ENCODE results near the gene ERAL1.
"Not testable (repeated sequence)": the region's sequence is repeated elsewhere in the genome, so short reads cannot be mapped to it uniquely, and the experiment has no call there.

Gene ERAL1

DNA sequence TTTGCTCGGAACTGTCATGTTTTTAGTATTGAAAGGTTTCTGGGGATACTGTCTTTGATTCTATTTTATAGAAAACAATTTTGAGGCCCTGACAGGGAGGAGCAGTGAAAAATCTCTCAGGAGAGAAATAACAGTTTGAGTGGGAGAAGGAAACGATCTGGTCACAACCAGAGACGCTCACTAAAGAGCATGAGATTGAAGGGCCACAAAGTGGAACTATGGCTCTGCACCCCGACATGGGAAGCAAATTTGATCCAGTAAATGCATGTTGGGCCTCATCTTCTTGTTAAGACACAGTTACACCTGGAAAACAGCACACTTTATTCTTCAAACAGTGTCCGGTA lies 492 bp downstream of the ERAL1 start:
- DNase-seq = no peak

DNA sequence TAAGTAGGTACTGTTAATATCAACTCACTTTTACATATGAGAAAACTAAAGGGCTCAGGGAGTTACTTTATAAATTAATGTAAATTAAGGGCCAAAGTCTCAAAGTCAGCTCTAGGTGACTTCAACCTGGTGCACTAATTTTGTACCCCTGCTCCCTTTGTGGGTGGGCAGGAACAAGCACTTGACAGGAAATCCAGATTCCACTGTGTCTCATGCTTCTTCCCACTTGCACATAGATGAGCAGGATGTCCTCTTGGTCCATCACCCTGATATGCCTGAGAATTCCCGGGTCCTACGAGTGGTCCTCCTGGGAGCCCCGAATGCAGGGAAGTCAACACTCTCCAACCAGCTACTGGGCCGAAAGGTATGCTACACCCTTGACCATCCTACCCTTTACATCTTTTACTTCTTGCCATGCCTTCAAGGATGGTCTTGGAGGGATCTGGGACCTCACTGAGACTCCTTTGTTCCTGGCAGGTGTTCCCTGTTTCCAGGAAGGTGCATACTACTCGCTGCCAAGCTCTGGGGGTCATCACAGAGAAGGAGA lies 1.3 kb downstream of the ERAL1 start:
- no peak for DNase-seq

DNA sequence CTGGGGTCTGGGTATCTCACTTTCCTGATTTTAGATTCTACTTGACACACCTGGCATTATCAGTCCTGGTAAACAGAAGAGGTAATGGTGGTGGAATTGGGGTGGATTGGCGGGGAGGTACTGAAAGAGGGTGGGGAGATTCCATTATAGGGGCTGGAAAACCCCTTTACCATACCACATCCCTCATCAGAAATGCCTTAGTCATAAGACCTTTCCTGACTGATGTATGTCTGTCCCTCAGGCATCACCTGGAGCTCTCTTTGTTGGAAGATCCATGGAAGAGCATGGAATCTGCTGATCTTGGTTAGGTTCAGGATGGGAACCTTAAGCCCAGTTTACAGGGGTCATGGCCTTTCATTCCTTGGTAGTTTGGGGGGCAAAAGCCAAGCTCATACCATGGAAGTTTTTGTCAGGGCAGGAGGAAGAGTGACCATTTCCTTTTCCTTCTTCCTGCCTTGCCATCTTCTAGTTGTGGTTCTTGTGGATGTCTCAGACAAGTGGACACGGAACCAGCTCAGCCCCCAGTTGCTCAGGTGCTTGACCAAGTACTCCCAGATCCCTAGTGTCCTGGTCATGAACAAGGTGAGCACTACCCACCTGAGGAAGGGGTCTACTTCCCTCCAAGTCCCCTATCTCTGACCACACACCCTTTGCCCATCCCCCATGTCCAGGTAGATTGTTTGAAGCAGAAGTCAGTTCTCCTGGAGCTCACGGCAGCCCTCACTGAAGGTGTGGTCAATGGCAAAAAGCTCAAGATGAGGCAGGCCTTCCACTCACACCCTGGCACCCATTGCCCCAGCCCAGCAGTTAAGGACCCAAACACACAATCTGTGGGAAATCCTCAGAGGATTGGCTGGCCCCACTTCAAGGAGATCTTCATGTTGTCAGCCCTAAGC lies 3.3 kb downstream of the ERAL1 start:
- DNase-seq = no peak

DNA sequence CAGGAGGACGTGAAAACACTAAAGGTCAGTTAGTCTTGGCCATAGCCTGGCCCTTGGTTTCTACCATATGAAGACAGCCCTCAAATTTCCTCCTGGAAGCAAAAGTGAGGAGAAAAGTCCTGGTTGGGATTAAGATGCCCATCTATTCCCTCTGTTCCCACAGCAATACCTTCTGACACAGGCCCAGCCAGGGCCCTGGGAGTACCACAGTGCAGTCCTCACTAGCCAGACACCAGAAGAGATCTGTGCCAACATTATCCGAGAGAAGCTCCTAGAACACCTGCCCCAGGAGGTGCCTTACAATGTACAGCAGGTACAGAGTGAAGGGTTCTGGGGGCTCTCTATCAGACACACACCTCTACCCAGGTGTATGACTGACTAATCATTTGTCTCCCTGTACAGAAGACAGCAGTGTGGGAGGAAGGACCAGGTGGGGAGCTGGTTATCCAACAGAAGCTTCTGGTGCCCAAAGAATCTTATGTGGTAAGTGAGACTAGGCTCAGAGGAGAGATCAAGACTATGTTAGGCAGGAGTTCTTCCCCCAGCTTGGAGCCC lies 4.1 kb downstream of the ERAL1 start:
- DNase-seq = no peak

DNA sequence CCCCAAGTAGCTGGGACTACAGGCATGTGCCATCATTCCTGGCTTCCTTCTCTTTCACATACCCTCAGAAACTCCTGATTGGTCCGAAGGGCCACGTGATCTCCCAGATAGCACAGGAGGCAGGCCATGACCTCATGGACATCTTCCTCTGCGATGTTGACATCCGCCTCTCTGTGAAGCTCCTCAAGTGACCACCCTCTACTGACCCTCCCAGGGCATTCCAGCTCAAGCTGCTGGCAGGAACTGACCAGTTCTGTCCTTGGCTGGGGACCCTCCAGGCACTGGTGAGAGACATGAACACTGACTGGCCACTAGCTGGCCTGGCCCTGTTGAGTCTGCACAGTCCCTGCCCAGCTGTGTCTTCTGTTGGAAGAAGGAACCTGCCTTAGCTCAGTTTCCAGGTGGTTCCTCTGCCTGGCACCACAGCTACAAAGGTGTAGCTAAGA lies 5.6 kb downstream of the ERAL1 start:
- DNase-seq = no peak

DNA sequence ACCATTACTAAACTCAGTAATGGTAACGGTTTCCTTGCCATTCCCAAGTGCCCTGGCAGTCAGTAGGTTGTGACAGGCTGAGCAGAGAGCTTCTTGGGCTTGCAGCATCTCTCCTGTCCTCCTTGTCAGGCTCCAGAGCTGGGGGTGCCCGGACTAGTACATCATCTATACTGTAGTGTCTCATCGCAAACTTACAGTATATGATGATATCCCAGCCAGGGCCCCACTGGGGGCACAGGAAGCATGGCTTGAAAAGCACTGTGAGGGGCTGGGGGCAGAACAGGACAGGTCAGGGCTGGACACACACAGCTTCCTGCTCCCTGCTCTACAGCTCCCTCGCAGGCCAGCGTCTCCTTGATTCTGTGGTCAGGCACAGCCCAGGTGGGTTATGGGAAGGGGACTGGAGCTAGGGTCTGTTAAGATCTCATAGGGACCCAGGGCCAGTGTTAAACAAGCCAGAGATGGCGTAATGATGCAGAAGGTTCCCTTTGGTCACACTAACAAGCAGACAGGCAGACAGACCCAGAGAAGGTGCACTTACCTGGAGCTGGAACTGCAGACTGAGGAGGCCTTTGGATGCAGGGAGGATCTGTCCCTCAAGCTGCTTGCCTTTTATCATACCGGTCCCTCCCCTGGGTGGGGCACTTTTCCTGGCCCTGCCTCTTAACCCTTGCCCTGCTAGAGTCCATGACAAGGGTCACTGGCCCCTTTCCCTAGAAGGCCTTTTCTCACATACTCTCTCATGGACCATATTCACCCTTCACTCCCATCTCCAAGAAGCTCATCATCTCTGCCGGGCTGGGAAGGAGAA lies 6.8 kb downstream of the ERAL1 start:
- DNase-seq = no peak

DNA sequence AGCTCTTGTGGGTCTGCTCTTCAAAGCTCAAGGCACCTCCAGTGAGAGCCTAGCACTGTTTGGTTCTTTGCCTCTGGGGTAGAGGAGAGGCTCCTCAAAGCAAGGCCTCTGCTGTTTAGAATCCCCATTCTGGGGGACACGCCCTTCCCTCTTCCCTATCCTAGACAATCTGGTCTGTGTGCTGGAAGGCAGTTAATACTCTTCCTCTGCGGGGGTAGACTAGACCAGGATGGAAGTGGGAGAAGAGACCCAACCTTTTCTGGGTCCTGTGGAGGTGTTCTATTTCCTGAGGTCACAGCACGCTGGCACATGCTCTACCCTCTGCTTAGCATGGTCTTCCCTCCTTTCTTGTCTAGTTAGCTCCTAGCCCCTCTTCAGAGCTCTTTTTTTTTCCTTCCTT lies 7.7 kb downstream of the ERAL1 start:
- DNase-seq = no peak

DNA sequence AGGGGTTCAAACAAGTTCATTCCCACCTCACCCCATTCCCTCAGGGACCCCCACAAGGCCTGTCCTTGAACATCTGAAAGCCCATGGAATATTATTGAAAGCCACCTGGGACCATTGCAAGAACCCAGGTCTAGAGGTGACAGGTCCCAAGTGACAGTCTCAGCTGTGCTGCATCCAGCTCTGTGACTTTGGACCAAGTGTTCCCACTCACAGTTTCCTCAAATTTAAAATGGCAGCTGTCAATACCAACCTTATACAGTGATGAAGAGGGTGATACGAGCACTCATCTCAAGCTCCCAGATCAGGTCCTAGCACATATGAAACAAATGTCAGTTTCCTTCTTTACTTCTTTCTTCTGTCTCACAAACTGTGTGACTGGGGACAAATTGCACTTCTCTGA lies 9.1 kb downstream of the ERAL1 start:
- DNase-seq = no peak

DNA sequence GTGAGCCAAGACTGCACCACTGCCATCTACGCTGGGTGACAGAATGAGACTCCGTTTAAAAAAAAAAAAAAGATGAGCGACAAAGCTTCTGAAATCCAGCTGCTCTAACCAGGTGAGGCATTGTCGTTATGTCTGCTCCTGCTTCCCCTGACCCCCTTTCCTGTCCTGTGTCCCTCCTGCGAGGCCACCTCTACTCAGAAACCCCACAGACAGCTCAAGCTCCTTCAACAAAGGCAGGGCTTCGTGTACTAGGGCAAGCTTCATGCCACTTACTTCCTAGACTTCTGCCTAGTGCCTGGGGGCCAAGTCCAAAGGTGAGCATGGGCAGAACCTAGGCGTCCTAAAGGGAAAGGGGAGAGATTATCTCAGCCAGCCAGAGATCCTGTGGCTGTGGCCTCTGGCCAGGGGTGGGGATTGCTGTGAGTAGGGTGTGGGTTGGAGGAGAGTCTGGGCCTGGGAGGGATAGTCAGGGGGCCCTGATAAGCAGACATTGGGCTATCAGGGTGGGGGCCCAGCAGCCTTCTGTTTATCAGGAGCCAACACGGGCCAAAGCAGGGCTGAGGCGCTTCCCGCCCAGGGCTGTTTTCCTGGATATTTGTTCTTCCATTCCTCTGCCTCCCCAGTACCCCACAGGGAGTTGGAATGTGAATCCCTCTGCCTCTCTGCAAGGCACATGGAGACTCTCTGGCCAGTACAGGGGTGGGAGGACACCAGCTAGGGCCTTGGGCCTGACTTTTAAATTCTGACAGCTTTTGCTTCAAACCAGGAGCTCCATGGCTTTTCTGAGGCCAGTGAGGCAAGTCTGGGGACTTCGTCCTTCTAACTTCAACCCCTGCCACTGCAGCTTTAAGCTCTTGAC lies 10.4 kb downstream of the ERAL1 start:
- no peak for DNase-seq

DNA sequence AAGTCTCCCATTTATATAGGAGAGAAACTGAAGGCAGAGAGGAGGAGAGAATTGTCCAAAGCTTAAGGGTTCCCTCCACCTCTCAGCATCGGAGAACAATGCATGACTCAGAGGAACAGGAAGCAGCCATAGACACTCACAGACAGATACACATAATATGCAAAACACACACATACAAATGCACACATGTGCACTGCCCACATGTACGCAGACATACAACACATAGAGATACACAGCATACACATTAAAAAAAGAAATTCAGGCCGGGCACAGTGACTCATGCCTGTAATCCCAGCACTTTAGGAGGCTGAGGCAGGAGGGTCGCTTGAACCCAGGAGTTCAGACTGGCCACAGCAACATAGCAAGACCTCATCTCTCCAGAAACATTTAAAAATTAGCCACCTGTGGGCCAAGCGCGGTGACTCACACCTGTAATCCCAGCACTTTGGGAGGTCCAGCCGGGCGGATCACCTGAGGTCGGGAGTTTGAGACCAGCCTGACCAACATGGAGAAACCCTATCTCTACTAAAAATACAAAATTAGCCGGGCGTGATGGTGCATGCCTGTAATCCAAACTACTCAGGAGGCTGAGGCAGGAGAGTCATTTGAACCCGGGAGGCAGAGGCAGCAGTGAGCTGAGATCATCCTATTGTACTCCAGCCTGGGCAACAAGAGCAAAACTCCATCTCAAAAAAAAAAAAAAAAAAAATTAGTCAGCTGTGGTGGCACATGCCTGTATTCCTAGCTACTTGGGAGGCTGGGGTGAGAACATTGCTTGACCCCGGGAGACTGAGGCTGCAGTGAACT lies 11.3 kb downstream of the ERAL1 start:
- no peak for DNase-seq

DNA sequence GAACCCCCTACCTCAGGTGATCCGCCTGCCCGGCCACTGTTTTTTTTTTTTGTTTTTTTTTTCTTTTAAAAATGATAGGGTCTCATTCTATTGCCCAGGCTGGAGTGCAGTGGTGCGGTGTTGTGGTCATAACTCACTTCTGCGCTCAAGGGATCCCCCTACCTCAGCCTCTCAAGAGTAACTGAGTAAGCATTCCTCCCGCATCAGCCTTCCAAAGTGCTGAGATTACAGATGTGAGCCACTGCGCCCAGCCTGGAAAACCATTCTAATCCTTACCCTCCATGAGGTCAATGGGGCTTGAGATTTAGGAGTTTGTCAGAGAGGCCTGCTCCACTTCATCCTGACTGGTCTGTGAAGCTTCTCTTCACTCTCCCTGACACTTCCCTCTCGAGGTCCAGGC lies 12.5 kb downstream of the ERAL1 start:
- DNase-seq = no peak

DNA sequence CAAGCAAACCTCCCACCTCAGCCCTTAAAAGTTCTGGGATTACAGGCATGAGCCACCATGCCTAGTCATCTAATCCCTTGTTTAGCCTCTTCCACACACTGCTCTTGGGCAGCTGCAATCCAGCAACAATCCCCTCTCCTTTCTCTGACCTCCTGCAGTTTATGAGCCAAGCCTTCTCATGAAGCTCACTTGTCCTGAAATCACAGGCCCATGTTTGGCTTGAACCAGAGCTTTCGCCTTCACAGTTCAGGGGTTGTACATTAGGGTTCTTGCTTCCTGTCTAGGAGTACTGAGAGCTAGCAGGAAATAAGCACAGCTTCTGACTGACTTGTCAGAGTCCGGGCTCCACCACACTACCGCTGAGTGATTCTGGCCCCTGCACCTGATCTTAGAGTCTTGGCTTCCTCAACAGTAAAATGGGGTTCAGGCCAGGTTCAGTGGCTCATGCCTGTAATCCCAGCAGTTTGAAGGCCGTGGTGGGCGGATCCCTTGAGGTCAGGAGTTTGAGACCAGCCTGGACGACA lies 16.3 kb downstream of the ERAL1 start:
- DNase-seq = no peak

DNA sequence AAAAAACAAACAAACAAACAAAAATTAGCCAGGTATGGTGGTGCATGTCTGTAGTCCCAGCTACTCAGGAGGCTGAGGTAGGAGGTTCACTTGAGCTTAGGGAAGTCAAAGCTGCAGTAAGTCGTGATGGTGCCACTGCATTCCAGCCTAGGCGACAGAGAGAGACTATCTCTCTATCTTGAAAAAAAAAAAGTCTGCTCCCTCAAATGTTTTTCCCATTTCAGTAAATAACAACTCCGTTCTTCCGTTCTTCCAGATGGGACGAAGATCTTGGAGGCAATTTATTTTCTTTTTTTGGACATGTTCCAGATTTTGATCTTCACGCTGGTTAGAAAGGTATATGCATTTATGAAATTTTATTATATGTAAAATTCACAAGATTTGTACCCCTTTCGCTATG lies 19.0 kb downstream of the ERAL1 start:
- no peak for DNase-seq

DNA sequence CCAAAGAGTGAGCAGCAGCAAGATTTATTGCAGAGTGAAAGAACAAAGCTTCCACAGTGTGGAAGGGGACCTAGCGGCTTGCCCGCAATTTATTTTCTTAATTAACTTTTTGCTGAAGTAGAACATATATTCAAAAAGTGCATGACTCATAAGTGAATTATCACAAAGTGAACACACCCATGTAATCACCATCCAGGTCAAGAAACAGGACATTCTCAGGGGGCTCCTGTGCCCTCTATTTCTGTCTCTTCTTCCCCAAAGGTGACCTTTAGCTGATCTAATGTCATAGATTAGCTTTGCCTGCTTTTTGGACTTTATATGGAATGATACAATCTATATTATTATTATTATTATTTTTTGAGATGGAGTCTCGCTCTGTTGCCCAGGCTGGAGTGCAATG lies 19.9 kb downstream of the ERAL1 start:
- DNase-seq = no peak

DNA sequence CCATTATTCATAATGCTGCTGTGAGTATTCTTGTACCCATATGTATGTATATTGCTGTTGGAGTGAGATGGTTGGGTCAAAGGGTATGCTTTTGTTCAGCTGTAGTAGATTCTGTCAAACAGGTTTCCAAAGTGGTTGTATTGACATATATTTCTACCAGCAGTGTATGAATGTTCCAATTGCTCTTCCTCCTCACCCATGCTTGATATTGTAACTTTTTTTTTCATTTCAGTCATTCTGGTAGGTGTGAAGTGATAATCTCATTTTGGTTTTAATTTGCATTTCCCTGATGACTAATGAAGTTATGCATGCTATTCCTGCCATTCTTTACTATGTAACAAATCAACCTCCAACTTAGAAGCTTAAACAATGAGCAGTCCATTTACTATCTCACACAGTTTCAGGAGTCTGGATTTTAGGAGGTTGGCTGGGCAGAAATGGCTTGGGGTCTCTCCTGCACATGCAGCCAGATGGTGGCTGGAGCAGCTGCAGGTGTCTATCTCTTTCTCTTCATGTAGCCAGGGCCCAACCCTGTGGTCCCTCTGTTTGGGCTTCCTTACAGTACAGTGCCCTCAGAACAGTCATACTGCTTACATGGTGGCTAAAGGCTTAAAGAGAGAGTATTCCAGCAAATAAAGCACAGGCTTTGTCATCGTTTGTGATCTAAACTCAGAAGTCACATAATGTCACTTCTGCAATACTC lies 21.2 kb downstream of the ERAL1 start:
- no peak for DNase-seq

DNA sequence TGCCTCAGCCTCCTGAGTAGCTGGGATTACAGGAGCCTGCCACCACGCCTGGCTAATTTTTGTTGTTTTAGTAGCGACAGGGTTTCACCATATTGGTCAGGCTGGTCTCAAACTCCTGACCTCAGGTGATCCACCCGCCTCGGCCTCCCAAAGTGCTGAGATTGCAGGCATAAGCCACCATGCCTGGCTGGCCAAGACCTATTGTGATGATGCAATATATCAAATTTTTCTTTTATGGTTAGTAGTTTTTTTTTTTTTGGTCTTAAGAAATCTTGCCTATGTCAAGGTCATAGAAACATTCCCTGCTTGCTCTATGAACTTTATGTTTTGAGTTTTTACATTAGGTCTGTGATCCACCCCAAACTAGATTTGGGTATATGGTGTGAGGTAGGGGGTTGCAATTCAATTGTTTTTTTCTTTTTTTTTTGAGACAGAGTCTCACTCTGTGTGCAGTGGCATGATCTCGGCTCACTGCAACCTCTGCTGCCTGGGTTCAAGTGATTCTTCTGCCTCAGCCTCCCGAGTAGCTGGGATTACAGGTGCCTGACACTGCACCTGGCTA lies 22.4 kb downstream of the ERAL1 start:
- DNase-seq = not testable (repeated sequence)

DNA sequence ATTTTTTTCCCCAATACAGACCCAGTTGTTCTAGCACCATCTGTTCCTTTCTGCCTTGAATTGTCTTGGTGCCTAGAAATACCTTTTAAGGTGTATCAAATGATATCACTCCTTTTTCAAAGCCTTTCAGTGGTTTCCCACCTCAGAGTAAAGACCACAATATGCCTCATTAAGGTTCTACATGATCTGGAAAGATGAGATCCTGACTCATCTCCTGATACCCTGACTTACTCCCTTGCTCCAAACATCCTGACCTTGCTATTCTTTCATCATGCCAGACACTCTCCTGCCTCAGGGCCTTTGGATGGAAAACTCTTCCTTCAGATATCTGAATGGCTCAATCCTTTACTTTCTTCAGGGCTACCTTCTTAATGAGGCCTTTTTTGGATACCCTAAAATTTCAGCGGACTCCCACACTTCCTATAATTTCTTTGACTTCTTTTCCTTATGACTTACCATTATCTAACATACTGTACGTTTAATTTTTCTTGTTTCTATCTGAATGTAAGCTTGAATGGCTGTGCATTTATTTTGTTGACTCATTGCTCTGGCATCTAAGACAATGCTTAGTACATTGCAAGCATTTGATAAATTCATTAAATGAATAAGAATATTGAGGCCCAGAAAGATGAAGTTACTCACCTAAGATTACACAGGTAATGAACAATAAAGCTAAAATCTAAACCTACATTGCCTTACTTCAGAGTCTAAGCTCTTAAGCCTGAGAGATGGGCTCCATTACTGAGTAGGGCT lies 23.5 kb downstream of the ERAL1 start:
- no peak for DNase-seq

DNA sequence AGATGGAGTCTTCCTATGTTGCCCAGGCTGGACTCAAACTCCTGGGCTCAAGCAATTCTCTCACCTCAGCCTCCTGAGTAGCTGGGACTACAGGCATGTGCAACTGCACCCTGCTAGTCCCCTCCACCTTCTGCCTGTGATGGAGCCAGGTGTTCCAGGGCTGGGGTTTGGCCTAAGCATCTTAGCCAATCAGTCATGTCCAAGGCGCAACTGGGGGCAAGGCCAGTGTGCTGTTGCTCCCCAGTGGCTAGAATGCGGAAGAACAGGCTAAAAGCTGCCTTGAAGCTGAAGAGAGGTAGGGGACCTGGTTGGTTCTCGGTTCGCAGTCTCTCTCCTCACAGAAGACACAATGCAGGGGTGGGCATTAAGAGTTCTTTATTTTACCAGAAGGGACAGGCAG lies 24.2 kb downstream of the ERAL1 start:
- DNase-seq = no peak

DNA sequence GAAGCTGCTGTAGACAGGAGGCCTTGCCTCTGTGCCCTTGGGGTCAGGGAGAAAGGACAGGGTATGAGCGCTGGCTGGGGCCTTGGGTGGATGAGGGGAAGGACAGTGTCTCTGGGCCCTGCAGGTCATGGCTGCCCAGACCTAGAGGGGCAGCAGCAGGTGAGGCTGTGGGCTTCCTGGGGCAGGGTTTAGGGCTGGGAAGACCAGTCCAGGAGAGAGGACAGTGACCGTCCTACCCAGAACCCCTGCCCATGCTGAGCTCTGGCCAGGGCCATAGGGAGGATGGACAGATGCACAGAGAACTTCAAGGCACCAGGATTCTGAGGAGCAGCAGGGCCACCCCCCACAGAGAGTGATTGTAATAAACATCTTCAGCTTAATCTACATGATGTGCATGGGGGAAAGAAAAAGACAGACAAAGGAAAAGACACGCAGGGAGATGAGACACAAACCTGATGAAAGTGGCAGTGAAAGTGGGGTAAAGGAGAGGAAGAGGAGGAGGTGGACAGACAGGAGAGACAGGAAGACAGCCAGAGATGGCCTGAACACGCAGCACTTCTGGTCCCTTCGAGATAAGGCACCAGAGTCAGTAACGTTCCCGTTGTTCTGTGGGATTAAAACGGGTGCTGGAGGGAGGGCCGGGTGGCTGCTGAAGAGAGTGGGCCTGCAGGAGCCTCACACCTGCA lies 25.2 kb downstream of the ERAL1 start:
- DNase-seq = no peak
